GM12873 (cell line): Measurements from ENCODE around the gene PGBD4.

Experiments used
- TF ChIP-seq, protein P1 (sequence below): IDR thresholded peaks from 2 replicates; pipeline ENCODE4 v1.5.1; 2012; ENCODE audit warnings: low read depth, mild to moderate bottlenecking, moderate library complexity, low read length, control low read depth; ENCODE audit not compliant: insufficient read depth; ENCODE audit errors: missing control alignments

PGBD4 gene

DNA sequence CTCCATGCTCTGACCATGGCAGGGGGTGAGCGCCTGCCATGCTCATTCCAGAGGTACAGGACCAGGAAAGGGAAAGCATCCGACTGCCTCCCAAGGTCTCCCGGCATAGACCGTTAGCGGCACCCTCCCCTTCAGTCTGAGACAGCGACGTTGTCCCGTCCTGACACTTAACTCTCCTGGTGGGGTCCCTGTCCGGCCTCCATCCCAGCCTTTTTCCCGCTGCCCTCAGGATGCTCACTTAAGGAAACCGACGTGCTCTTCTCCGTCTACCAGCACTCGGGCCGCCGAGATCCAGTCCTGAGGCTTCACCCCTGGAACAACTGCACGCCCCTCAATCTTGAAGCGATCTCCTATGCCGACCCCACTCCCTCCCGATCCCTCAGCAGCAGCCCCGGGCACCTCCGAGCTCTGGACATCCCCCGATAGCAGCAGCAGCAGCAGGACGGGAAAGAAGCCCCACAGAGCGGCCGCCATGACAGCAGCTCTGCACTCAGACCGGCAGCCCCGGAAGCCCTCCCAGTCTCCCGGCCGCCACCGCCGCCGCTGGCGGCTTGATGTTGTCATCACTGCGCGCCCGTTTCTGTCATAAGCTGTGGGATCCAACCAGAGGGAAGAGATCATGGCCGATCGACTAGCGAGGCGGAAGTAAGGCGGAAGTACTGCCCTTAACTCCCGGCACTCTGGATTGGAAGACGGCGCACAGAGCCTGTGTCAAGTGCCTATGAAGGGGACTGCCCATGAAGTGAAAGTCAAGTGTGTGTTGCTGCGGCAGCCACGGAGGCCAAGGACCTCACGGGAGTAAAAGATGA, at the start of gene PGBD4, which contains the start of gene EMC7:
PGBD4 (plus strand) TSS at position 718 of the 809 bp plus-strand sequence. CDS start 449 bp downstream, outside the sequence.
EMC7 (minus strand) TSS at position 497 of the 809 bp plus-strand sequence; CDS start at position 474, 23 bp downstream.
- TF ChIP-seq, protein P1, sequence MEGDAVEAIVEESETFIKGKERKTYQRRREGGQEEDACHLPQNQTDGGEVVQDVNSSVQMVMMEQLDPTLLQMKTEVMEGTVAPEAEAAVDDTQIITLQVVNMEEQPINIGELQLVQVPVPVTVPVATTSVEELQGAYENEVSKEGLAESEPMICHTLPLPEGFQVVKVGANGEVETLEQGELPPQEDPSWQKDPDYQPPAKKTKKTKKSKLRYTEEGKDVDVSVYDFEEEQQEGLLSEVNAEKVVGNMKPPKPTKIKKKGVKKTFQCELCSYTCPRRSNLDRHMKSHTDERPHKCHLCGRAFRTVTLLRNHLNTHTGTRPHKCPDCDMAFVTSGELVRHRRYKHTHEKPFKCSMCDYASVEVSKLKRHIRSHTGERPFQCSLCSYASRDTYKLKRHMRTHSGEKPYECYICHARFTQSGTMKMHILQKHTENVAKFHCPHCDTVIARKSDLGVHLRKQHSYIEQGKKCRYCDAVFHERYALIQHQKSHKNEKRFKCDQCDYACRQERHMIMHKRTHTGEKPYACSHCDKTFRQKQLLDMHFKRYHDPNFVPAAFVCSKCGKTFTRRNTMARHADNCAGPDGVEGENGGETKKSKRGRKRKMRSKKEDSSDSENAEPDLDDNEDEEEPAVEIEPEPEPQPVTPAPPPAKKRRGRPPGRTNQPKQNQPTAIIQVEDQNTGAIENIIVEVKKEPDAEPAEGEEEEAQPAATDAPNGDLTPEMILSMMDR: no peak

DNA sequence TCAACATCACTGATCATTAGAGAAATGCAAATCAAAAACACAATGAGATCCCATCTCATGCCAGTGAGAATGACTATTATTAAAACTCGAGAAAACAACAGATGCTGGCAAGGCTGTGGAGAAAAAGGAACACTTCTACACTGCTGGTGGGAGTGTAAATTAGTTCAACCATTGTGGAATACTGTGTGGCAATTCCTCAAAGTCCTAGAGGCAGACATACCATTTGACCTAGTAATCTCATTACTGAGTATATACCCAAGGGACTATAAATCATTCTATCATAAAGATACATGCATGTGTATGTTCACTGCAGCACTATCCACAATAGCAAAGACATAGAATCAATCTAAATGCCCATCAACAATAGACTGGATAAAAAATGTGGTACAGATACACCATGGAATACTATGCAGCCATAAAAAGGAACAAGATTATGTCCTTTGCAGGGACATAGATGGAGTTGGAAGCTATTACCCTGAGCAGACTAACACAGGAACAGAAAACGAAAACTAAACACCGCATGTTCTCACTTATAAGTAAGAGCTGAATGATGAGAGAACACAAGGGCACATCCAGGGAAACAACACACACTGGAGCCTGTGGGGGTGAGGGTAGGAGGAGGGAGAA, 47.7 kb upstream of the PGBD4 start:
- TF ChIP-seq, protein P1: no peak

DNA sequence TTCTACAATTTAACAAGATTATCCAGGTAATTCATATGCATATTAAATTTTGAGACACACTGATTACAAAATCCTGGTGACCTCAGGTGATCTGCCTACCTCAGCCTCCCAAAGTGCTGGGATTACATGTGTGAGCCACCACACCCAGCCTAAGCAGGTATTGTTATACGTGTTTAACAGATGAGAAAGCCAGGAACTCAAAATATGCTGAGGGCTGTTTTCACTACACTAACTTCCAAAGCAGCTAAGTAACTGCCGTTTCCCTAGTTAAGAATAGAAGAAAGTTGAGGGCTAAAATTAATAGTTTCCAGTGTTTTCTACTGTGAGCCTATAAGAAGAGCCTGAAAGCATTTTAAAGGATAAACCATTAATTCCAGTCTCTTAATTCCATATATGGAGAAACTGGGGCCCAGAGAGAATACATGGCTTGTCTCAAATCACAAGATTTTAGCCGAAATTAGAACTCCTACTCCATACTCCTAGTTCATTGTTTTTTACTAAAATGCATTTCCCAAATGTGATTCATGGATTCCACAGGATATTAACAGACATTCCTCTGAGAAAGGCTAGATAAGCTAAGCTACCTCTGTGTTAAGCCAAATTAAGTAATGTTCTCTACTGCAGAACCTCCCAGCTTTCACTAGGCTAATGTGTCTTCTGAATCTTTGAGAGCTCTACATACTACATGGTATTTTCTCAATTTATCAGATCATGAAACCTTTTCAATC, 45.9 kb upstream of the PGBD4 start:
- TF ChIP-seq, protein P1: no peak

DNA sequence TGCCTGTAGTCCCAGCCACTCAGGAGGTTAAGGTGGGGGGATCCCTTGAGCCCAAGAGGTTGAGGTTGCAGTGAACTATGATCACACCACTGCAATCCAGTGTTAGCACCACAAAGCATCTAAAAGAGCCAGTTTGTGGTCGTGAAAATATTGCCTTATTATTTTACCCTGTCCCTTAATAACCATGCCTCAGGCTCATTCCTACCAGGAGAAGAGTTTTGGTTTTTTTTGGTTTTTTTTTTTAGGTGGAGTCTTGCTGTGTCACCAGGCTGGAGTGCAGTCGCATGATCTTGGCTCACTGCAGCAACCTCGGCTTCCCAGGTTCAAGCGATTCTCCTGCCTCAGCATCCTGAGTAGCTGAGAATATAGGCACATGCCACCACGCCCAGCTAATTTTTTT, 45.0 kb upstream of the PGBD4 start:
- TF ChIP-seq, protein P1: no peak

DNA sequence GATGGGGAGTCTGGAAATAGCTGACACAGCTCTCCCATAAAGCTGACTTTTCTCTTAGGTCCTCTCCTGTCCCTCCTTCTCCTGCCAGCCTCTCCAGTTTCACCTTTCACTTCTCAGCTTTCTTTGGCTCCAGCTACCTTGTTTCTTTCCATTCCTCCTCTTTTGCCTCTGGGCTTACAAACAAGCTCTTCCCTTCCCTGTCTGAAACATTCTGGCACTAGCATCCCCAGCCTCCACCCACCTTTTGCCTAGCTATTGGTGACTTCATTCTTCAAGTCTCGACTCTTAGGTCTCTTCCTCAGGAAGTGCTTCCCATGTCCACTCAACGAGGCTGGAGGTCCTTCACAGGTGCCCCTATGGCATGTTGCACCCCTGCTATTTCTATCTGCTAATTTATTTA, 42.4 kb upstream of the PGBD4 start:
- TF ChIP-seq, protein P1: no peak

DNA sequence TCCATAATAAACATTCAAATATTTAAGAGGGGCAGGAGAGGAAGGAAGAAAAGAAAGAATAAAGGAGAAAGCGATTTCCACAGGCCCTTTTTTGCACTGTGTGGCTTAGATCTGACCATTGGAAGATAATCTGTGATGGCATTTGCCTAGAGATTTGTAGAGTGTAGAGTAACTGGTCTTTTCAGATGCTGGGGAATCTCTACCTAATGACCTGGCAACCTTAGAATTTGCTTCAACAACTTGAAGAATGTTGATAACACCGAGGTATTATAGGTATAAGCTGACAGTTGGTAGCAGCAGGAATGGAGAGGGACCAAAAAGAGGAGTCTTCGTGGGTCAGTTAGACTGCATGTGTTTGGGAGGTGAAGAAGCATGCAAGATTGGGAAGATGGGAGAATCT, 41.9 kb upstream of the PGBD4 start:
- TF ChIP-seq, protein P1: no peak

DNA sequence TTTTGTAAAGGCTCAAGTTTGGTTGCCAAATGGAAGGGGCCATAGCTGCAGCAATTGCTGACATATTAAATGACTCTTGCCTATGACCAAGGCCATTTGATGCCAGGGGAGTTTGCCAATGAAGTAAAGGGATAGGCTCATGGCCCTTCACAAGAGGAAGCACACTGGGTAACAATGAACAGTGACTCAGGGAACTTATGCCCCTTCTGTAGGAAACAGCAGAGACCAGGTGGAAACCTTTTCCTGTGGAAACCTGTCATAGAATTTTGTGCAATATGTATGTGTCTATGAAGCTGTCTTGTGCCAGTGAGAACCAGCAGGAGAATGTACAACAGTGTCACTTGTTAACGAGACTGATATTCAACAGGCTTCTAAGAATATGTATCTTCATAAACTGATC, 37.4 kb upstream of the PGBD4 start:
- TF ChIP-seq, protein P1: no peak
